Uterus (tissue), 4 donors: ENCODE results near the gene VSIG8. TPM values are rescaled to one million over a fixed set of nuclear protein-coding genes. Genes with fewer than 3 reads are reported as not detected.

ENCODE experiments used
- DNase-seq, 2 donors: peaks; one replicate each; pipeline ENCODE4 v3.0.0-alpha.2; 2019 to 2020
- H3K27ac ChIP-seq, 2 donors: fragments of 200-600 bp; sonication (generic); 1 replicate in 1 of 2; 2 replicates in 1 of 2; pipeline ENCODE4 v1.5.1; 2016 to 2018
- H3K27me3 ChIP-seq, 2 donors: fragments of 200-600 bp; sonication (generic); one replicate each; pipeline ENCODE4 v1.5.1; 2018 to 2019; ENCODE audit warnings: control low read depth in 1 of 2
- H3K36me3 ChIP-seq, 2 donors: fragments of 200-600 bp; sonication (generic); one replicate each; pipeline ENCODE4 v1.5.1; 2019; ENCODE audit warnings: control low read depth in 1 of 2
- H3K4me1 ChIP-seq, 2 donors: fragments of 200-600 bp; sonication (generic); one replicate each; pipeline ENCODE4 v1.5.1; 2018 to 2019; ENCODE audit warnings: control low read depth in 1 of 2
- H3K4me3 ChIP-seq, 2 donors: fragments of 200-600 bp; sonication (generic); 1 replicate in 1 of 2; 2 replicates in 1 of 2; pipeline ENCODE4 v1.5.1; 2018 to 2019; ENCODE audit warnings: mild to moderate bottlenecking in 1 of 2
- H3K9me3 ChIP-seq, 2 donors: fragments of 200-600 bp; sonication (generic); one replicate each; pipeline ENCODE4 v1.5.1; 2019; ENCODE audit warnings: control low read depth in 1 of 2
- CTCF ChIP-seq, 4 experiments: fragments of 200-600 bp in 2 of 4; fragments of 450-650 bp in 2 of 4; sonication (generic) in 2 of 4; IDR thresholded peaks; one replicate each; pipeline ENCODE4 v1.5.1; 2016 to 2019; ENCODE audit warnings: antibody characterized with exemption in 4 of 4, mild to moderate bottlenecking in 2 of 4, moderate library complexity in 1 of 4
- POLR2A ChIP-seq, 2 donors: fragments of 450-650 bp; IDR thresholded peaks; one replicate each; pipeline ENCODE4 v1.6.1; 2016; ENCODE audit warnings: antibody characterized with exemption in 2 of 2, mild to moderate bottlenecking in 1 of 2, moderate library complexity in 1 of 2
- intact Hi-C: fragments of 100-400 bp; cut with DNase I; formaldehyde crosslinking; loops from one replicate; pipeline ENCODE4 v1.15.1; 2023; ENCODE audit warnings: low total_unique reads
- total RNA-seq, 4 donors: library from RNA; depleted of rRNA in 3 of 4; stranded (reverse); fragments of >200 nt in 3 of 4; gene quantifications; one replicate each; pipeline versions ENCODE4 v1.1.0 to v1.2.4, GENCODE V29; 2014 to 2023
- donor health status: DM: yes; HTN: yes; CAD: no.

VSIG8 gene
- total RNA-seq, 4 donors from 2014 or later = 0.37 TPM; not detected in 3

- no peak for TF ChIP-seq CTCF (IDR thresholded peaks at IDR 0.05)
- TF ChIP-seq POLR2A (IDR thresholded peaks at IDR 0.05) = no peak
- DNase-seq = no peak
- no peaks in the 10 kb centered on the region for H3K36me3 ChIP-seq
These were observed 34.9 kb downstream of the VSIG8 start for GRCh38 chr1:159827549-159827948.

DNA sequence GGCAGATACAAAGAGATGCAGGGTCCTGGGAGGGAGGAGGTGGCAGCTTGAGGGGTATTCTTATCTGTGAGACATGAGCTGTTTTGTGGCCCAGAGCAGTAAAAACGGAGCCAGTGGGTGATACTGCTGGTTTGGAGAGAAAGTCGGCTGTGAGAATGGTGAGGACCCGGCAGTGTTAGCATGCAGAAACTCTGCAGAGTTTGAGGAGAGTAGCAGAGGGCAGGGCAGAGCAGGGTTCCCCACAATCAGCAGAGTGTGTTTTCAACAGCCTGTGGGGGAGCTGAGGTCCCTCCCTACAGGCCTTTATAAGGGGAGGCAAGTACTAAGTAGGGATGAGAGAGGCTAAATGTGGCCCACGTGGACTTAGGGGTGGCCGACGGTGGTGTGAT, 35.4 kb downstream of the VSIG8 start:
- Histone ChIP-seq H3K4me1 (no peaks in the 10 kb centered on the region), H3K27ac (no peak overlapping the region), H3K9me3 (no peaks in the 10 kb centered on the region), H3K27me3 (no peaks in the 10 kb centered on the region), H3K36me3 (no peaks in the 10 kb centered on the region), H3K4me3 (no peak overlapping the region)
- no peak for DNase-seq
- intact Hi-C loops = no loop called here
- TF ChIP-seq POLR2A (IDR thresholded peaks at IDR 0.05) = no peak
- TF ChIP-seq CTCF (IDR thresholded peaks at IDR 0.05) = no peak

More at GRCh38 chr1:159827549-159827948, 34.9 kb downstream of the VSIG8 start:
- intact Hi-C loops = no loop called here
- no peaks in the 10 kb centered on the region for H3K27me3 ChIP-seq
- no peak overlapping the region for H3K27ac ChIP-seq
- H3K4me1 ChIP-seq = no peaks in the 10 kb centered on the region
- H3K9me3 ChIP-seq = no peaks in the 10 kb centered on the region
- no peak overlapping the region for H3K4me3 ChIP-seq

GRCh38 chr1:159826441-159827101, 35.9 kb downstream of the VSIG8 start, which contains the start of gene SLAMF8:
Gene SLAMF8 (plus strand): TSS chr1:159826873. CDS start chr1:159826899, 26 bp downstream.
- Histone ChIP-seq H3K27ac (no peak within 1 kb of the TSS), H3K27me3 (no peaks in the 10 kb centered on the region), H3K4me3 (no peak within 1 kb of the TSS), H3K4me1 (no peaks in the 10 kb centered on the region), H3K36me3 (no peaks in the 10 kb centered on the region), H3K9me3 (no peaks in the 10 kb centered on the region)
- intact Hi-C loops = no loop called here
- no peak for TF ChIP-seq POLR2A (IDR thresholded peaks at IDR 0.05)
- TF ChIP-seq CTCF (IDR thresholded peaks at IDR 0.05) = no peak
- DNase-seq = no peak

GRCh38 chr1:159825564-159825963, 36.9 kb downstream of the VSIG8 start:
- no peak for TF ChIP-seq POLR2A (IDR thresholded peaks at IDR 0.05)
- no peak for TF ChIP-seq CTCF (IDR thresholded peaks at IDR 0.05)
- H3K27me3 ChIP-seq = no peaks in the 10 kb centered on the region
- no peak for DNase-seq
- H3K27ac ChIP-seq = no peak overlapping the region
- H3K4me3 ChIP-seq = no peak overlapping the region
- no peaks in the 10 kb centered on the region for H3K36me3 ChIP-seq
- intact Hi-C loops = no loop called here
- H3K9me3 ChIP-seq = no peaks in the 10 kb centered on the region
- H3K4me1 ChIP-seq = no peaks in the 10 kb centered on the region

- Histone ChIP-seq H3K36me3 (no peaks in the 10 kb centered on the region), H3K27me3 (no peaks in the 10 kb centered on the region), H3K4me1 (no peaks in the 10 kb centered on the region), H3K27ac (no peak overlapping the region), H3K9me3 (no peaks in the 10 kb centered on the region), H3K4me3 (no peak overlapping the region)
- intact Hi-C loops = no loop called here
- no peak for TF ChIP-seq CTCF (IDR thresholded peaks at IDR 0.05)
- TF ChIP-seq POLR2A (IDR thresholded peaks at IDR 0.05) = no peak
- DNase-seq = no peak
These were observed 39.1 kb downstream of the VSIG8 start for GRCh38 chr1:159823406-159823805.
